Measurements from ENCODE around the gene BMPER.

BMPER gene

DNA sequence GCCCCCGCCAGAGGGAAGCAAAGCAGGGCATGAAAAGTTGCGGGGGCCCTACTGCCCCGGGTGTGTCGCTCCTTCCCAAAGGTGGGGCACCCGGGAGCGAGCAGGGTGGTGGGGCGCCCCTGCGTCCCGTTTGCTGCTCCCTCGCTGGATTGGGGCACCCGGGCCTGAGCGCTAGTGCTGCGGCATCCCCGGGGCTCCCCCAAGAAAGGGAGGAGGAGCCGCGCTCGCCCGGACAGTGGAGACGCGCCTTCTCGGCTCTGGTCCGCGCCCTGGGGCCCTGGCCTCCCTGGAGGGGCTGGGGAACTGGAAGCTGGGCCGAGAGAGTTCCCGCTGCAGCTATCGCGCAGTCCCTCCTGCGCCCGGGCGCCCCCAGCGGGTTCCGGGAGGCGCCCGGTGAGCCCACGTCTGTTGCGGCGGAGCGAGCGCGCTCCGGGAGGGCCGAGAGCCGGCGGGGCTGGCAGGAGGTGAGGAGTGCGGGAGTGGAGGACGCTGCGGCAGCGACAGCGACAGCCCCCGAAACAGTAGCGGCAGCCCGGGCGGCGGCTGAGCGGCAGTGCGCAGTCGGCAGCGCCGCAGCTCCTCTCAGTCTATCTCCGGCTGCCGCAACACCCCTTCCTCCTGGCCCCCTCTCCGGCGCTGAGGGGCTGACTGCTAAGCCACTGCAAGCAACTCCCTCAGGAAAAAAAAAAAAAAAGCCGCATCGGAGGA is 504 bp upstream of the BMPER start:
- H3K4me3 ChIP-seq (ENCODE audit: low read depth in 1 of 2, low read length in 2 of 2): peak overlapping the region; percentile 56 to 72
- H3K36me3 ChIP-seq (ENCODE audit: control insufficient read depth in 1 of 2, insufficient read depth in 2 of 2, low read length in 2 of 2): no peaks in the 10 kb centered on the region
- no peaks in the 10 kb centered on the region for H3K9me3 ChIP-seq (ENCODE audit: control insufficient read depth in 1 of 2, low read length in 2 of 2)
- H3K9ac ChIP-seq (ENCODE audit: low read depth in 1 of 2, low read length in 2 of 2): peak overlapping the region in 1 of 2 donors; percentile 43
- peaks cover 5 to 9% of the 10 kb centered on the region in 2 donors for H3K4me1 ChIP-seq (ENCODE audit: control insufficient read depth in 1 of 2, insufficient read depth in 2 of 2, low read length in 2 of 2)
- peak overlapping the region; percentile 54 for H3K27ac ChIP-seq (ENCODE audit: low read depth, low read length)
- H3K27me3 ChIP-seq (ENCODE audit: control insufficient read depth in 1 of 2, insufficient read depth in 2 of 2, low read length in 2 of 2): peaks cover 28 to 50% of the 10 kb centered on the region in 2 donors

DNA sequence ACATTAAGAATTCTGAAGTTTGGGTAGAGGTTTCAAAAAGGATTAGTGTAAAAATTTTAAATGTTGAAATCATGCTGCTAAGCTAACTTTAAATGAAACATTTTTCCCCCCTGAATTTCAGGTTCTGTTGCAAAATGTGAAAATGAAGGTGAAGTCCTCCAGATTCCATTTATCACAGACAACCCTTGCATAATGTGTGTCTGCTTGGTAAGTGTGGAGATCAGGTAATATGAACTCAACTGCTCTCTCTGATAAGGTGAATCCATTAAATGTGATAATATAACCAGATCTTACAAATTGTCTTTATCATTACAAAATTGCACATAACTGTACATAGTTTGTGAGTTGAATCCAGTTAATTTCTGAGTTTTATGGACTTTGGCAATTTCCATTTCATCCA is 1.4 kb downstream of the BMPER start:
- H3K9me3 ChIP-seq (ENCODE audit: control insufficient read depth in 1 of 2, low read length in 2 of 2): no peaks in the 10 kb centered on the region
- no peak overlapping the region for H3K27ac ChIP-seq (ENCODE audit: low read depth, low read length)
- H3K9ac ChIP-seq (ENCODE audit: low read depth in 1 of 2, low read length in 2 of 2): no peak overlapping the region
- no peaks in the 10 kb centered on the region for H3K36me3 ChIP-seq (ENCODE audit: control insufficient read depth in 1 of 2, insufficient read depth in 2 of 2, low read length in 2 of 2)
- no peak overlapping the region for H3K4me3 ChIP-seq (ENCODE audit: low read depth in 1 of 2, low read length in 2 of 2)
- H3K4me1 ChIP-seq (ENCODE audit: control insufficient read depth in 1 of 2, insufficient read depth in 2 of 2, low read length in 2 of 2): peaks cover 5 to 9% of the 10 kb centered on the region in 2 donors
- H3K27me3 ChIP-seq (ENCODE audit: control insufficient read depth in 1 of 2, insufficient read depth in 2 of 2, low read length in 2 of 2): peaks cover 28 to 53% of the 10 kb centered on the region in 2 donors

DNA sequence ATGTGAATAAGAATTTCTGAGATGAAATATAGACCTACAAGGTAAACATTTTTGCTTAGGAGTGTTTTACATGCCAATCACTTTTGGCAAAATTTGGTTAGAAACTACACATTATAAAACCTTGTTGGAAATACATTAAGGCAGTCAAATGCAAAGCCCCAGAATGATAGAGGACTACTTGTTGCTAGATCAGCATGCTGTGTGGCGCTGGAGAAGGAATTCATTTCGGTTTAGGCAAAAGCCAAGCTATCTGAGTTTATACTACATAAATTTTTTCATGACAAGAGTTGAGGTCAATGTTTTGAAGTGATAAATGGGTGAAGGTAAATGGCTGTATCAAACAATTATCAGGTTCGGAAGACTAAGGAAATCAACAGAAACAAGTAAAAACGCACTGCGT is 2.3 kb downstream of the BMPER start:
- Histone ChIP-seq H3K9ac (ENCODE audit: low read depth in 1 of 2, low read length in 2 of 2) (no peak overlapping the region), H3K27me3 (ENCODE audit: control insufficient read depth in 1 of 2, insufficient read depth in 2 of 2, low read length in 2 of 2) (peaks cover 28 to 43% of the 10 kb centered on the region in 2 donors)

DNA sequence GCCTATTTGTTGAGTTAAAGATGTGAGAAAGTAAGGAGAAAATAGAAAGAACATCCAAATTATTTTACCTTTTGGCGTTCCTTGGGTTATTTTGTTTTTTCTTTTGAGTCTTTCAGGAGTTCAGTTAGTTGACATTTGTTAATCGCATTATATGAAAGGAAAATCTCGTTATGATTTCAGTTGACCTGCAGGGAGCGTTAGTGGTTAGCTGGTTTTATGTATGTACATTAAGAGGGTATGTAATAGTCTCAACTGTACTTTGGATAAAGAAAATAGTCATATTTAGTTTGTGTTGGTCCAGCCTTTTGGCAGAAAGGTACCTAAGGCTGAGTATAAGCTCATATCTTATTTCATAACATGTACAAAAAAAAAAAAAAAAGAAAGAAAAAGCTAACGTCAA is 4.0 kb downstream of the BMPER start:
- Histone ChIP-seq H3K9ac (ENCODE audit: low read depth in 1 of 2, low read length in 2 of 2) (no peak overlapping the region), H3K4me3 (ENCODE audit: low read depth in 1 of 2, low read length in 2 of 2) (no peak overlapping the region), H3K27me3 (ENCODE audit: control insufficient read depth in 1 of 2, insufficient read depth in 2 of 2, low read length in 2 of 2) (peaks cover 20 to 28% of the 10 kb centered on the region in 2 donors), H3K4me1 (ENCODE audit: control insufficient read depth in 1 of 2, insufficient read depth in 2 of 2, low read length in 2 of 2) (peaks cover 0 to 4% of the 10 kb centered on the region in 2 donors), H3K9me3 (ENCODE audit: control insufficient read depth in 1 of 2, low read length in 2 of 2) (no peaks in the 10 kb centered on the region), H3K36me3 (ENCODE audit: control insufficient read depth in 1 of 2, insufficient read depth in 2 of 2, low read length in 2 of 2) (no peaks in the 10 kb centered on the region), H3K27ac (ENCODE audit: low read depth, low read length) (no peak overlapping the region)

More for the DNA sequence above, 2.3 kb downstream of the BMPER start:
- Histone ChIP-seq H3K9me3 (ENCODE audit: control insufficient read depth in 1 of 2, low read length in 2 of 2) (no peaks in the 10 kb centered on the region), H3K27ac (ENCODE audit: low read depth, low read length) (no peak overlapping the region), H3K4me3 (ENCODE audit: low read depth in 1 of 2, low read length in 2 of 2) (no peak overlapping the region), H3K36me3 (ENCODE audit: control insufficient read depth in 1 of 2, insufficient read depth in 2 of 2, low read length in 2 of 2) (no peaks in the 10 kb centered on the region), H3K4me1 (ENCODE audit: control insufficient read depth in 1 of 2, insufficient read depth in 2 of 2, low read length in 2 of 2) (peaks cover 5 to 9% of the 10 kb centered on the region in 2 donors)

DNA sequence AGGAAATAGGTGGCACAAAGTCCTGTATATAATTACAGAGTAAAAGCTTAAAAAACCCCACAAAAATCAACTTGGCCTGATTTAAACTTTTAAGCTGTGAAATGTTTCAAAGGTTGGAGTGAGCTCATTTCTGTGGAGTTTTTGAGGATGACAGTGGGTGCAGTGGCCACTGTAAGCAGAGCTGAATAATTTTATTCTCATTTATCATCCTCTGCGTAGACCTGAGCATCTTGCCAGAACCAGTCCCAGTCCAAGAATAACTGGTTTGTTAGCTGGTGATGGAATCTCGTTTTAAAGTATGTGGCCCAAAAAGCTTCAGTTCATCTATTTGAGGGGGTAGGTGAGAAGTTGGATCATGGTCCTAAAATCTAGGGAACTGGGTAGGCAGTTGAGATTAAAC is 4.4 kb downstream of the BMPER start:
- no peaks in the 10 kb centered on the region for H3K9me3 ChIP-seq (ENCODE audit: control insufficient read depth in 1 of 2, low read length in 2 of 2)
- peaks cover 16 to 24% of the 10 kb centered on the region in 2 donors for H3K27me3 ChIP-seq (ENCODE audit: control insufficient read depth in 1 of 2, insufficient read depth in 2 of 2, low read length in 2 of 2)
- no peaks in the 10 kb centered on the region for H3K36me3 ChIP-seq (ENCODE audit: control insufficient read depth in 1 of 2, insufficient read depth in 2 of 2, low read length in 2 of 2)
- H3K4me1 ChIP-seq (ENCODE audit: control insufficient read depth in 1 of 2, insufficient read depth in 2 of 2, low read length in 2 of 2): no peaks in the 10 kb centered on the region
- H3K4me3 ChIP-seq (ENCODE audit: low read depth in 1 of 2, low read length in 2 of 2): no peak overlapping the region
- no peak overlapping the region for H3K27ac ChIP-seq (ENCODE audit: low read depth, low read length)
- no peak overlapping the region for H3K9ac ChIP-seq (ENCODE audit: low read depth in 1 of 2, low read length in 2 of 2)

DNA sequence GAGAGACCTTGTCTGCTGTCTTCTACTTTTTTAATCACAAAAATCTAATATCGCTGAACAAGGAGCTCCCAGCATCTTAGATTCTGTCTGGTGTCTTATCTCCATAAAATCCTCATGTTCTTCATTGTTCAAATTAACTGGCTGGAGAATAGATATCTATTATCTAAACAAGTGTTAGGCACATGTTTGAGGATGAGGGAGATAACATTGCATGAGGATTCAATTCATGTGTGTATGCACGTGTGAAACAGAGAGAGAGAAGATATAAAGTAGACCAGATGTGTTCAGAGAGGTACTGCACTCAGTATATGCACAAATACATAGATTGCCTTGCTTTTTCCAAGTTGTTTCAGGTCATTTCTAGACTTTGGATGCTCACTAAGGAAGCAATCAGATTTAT is 5.4 kb downstream of the BMPER start:
- Histone ChIP-seq H3K4me3 (ENCODE audit: low read depth in 1 of 2, low read length in 2 of 2) (no peak overlapping the region), H3K4me1 (ENCODE audit: control insufficient read depth in 1 of 2, insufficient read depth in 2 of 2, low read length in 2 of 2) (no peaks in the 10 kb centered on the region), H3K9ac (ENCODE audit: low read depth in 1 of 2, low read length in 2 of 2) (no peak overlapping the region), H3K27ac (ENCODE audit: low read depth, low read length) (no peak overlapping the region), H3K9me3 (ENCODE audit: control insufficient read depth in 1 of 2, low read length in 2 of 2) (no peaks in the 10 kb centered on the region), H3K36me3 (ENCODE audit: control insufficient read depth in 1 of 2, insufficient read depth in 2 of 2, low read length in 2 of 2) (no peaks in the 10 kb centered on the region), H3K27me3 (ENCODE audit: control insufficient read depth in 1 of 2, insufficient read depth in 2 of 2, low read length in 2 of 2) (peaks cover 15 to 22% of the 10 kb centered on the region in 2 donors)

DNA sequence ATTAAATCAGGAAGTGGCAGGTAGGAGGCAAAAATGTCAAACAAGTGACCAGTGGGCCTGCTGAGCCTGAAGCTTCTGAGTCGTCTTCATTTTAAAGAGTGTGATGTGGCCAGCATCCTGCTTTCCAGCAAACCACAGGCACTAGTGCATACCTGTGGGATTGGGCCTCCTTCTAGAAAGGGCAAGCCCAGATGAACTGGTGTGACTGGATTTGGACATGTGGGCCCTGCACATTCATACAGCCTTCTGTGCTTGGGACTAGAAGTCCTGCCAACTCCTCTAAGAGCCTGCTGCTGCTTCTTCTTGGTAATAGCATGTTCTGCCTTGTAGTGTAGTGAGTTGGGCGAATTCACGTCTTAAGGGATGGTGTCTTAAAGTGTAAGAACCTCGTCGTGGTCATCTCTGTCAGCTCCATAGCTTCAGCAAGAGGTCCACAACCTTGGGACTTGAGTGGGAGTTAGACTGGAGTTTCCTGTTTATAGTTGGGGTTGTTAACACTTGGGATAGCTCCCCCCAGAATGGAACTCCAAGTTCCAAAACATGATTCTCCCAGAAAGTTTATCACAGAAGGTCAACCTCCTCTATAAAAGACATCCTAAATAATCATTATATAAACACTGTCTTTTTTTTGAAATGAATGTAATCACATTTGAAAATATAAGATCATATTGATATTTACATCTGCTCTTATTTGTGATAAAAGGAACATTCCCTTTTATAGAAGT is 11.2 kb downstream of the BMPER start:
- Histone ChIP-seq H3K9me3 (ENCODE audit: control insufficient read depth in 1 of 2, low read length in 2 of 2) (no peaks in the 10 kb centered on the region), H3K27ac (ENCODE audit: low read depth, low read length) (no peak overlapping the region), H3K4me1 (ENCODE audit: control insufficient read depth in 1 of 2, insufficient read depth in 2 of 2, low read length in 2 of 2) (no peaks in the 10 kb centered on the region), H3K36me3 (ENCODE audit: control insufficient read depth in 1 of 2, insufficient read depth in 2 of 2, low read length in 2 of 2) (no peaks in the 10 kb centered on the region), H3K4me3 (ENCODE audit: low read depth in 1 of 2, low read length in 2 of 2) (no peak overlapping the region), H3K9ac (ENCODE audit: low read depth in 1 of 2, low read length in 2 of 2) (no peak overlapping the region), H3K27me3 (ENCODE audit: control insufficient read depth in 1 of 2, insufficient read depth in 2 of 2, low read length in 2 of 2) (no peaks in the 10 kb centered on the region)

DNA sequence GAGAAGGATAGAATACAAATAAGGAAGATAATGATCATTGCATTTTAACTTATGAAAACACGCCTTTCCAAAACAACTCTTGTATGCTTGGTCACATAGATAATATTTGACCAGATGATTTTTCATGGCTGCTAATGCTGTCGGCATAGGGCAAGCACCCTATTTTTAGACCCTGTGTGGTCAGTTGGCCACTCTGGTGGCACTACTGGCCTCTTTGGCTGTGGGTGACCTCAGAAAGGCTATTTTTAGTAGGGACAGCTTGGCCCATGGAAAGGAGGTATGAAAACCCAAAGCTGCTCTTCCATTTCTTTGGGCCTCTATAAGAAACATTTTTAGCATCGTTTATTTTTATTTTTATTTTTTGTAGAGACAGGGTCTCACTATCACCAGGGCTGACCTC is 12.3 kb downstream of the BMPER start:
- no peak overlapping the region for H3K27ac ChIP-seq (ENCODE audit: low read depth, low read length)
- no peak overlapping the region for H3K4me3 ChIP-seq (ENCODE audit: low read depth in 1 of 2, low read length in 2 of 2)
- no peaks in the 10 kb centered on the region for H3K27me3 ChIP-seq (ENCODE audit: control insufficient read depth in 1 of 2, insufficient read depth in 2 of 2, low read length in 2 of 2)
- no peaks in the 10 kb centered on the region for H3K4me1 ChIP-seq (ENCODE audit: control insufficient read depth in 1 of 2, insufficient read depth in 2 of 2, low read length in 2 of 2)
- no peaks in the 10 kb centered on the region for H3K36me3 ChIP-seq (ENCODE audit: control insufficient read depth in 1 of 2, insufficient read depth in 2 of 2, low read length in 2 of 2)
- no peak overlapping the region for H3K9ac ChIP-seq (ENCODE audit: low read depth in 1 of 2, low read length in 2 of 2)
- no peaks in the 10 kb centered on the region for H3K9me3 ChIP-seq (ENCODE audit: control insufficient read depth in 1 of 2, low read length in 2 of 2)

DNA sequence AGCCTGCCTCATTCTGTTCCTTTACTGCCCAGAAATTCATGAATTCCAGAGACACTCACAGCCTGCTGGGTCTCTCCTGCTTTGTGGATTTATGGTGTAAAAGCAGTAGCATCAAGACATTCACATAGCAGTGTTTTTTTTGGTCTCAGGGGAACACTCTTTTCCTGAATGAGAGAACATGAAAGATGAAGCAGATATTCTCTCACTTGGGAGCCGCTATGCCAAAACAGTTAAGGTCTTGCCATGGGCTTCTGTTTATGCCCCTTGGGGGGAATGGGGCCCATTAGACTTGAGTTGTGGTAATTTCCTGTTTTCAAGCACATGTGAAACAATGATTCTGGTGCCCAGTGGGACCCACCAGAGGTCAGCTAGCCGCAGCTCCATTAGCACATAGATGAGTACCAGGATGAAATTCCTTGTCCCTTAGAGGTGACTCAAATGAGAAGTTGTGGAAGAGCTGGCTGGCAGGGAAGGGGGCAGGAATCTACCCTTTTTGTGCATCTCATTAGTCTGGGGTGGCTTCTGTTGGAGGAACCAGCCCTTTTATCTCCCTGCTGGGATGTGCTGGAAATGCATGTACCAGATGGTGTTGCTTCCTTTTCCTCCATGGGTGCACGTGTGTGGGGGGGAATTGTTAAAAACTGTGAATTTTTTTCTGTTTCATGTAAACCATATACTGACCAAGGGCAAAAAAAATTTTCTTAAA is 13.3 kb downstream of the BMPER start:
- no peaks in the 10 kb centered on the region for H3K36me3 ChIP-seq (ENCODE audit: control insufficient read depth in 1 of 2, insufficient read depth in 2 of 2, low read length in 2 of 2)
- H3K9ac ChIP-seq (ENCODE audit: low read depth in 1 of 2, low read length in 2 of 2): no peak overlapping the region
- H3K27ac ChIP-seq (ENCODE audit: low read depth, low read length): no peak overlapping the region
- H3K27me3 ChIP-seq (ENCODE audit: control insufficient read depth in 1 of 2, insufficient read depth in 2 of 2, low read length in 2 of 2): no peaks in the 10 kb centered on the region
- H3K9me3 ChIP-seq (ENCODE audit: control insufficient read depth in 1 of 2, low read length in 2 of 2): no peaks in the 10 kb centered on the region
- no peak overlapping the region for H3K4me3 ChIP-seq (ENCODE audit: low read depth in 1 of 2, low read length in 2 of 2)
- H3K4me1 ChIP-seq (ENCODE audit: control insufficient read depth in 1 of 2, insufficient read depth in 2 of 2, low read length in 2 of 2): no peaks in the 10 kb centered on the region

DNA sequence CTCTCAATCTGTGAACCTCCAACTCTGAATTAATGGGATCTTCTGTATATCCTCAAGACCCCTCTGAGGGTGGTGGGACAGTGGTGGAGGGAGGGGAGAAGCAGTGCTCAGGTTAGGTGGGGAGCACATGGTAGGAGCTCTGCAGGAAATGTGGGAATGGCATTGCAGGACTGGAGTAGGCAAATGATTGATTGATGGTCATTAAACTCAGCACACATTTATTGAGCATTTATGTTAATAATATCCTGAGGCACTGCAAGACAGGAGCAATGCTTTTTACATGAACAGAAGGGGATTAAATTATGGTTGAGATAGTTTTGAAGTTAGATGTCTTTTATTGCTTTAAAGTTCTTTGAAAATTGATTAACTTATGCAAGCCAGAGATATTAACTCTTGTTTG is 14.1 kb downstream of the BMPER start:
- H3K27ac ChIP-seq (ENCODE audit: low read depth, low read length): no peak overlapping the region
- H3K36me3 ChIP-seq (ENCODE audit: control insufficient read depth in 1 of 2, insufficient read depth in 2 of 2, low read length in 2 of 2): no peaks in the 10 kb centered on the region
- H3K4me1 ChIP-seq (ENCODE audit: control insufficient read depth in 1 of 2, insufficient read depth in 2 of 2, low read length in 2 of 2): no peaks in the 10 kb centered on the region
- no peak overlapping the region for H3K4me3 ChIP-seq (ENCODE audit: low read depth in 1 of 2, low read length in 2 of 2)
- no peaks in the 10 kb centered on the region for H3K9me3 ChIP-seq (ENCODE audit: control insufficient read depth in 1 of 2, low read length in 2 of 2)
- H3K27me3 ChIP-seq (ENCODE audit: control insufficient read depth in 1 of 2, insufficient read depth in 2 of 2, low read length in 2 of 2): no peaks in the 10 kb centered on the region
- no peak overlapping the region for H3K9ac ChIP-seq (ENCODE audit: low read depth in 1 of 2, low read length in 2 of 2)

Data from duodenal mucosa (tissue), 2 donors.